ENCODE data around the gene HEXB.

HEXB gene

DNA sequence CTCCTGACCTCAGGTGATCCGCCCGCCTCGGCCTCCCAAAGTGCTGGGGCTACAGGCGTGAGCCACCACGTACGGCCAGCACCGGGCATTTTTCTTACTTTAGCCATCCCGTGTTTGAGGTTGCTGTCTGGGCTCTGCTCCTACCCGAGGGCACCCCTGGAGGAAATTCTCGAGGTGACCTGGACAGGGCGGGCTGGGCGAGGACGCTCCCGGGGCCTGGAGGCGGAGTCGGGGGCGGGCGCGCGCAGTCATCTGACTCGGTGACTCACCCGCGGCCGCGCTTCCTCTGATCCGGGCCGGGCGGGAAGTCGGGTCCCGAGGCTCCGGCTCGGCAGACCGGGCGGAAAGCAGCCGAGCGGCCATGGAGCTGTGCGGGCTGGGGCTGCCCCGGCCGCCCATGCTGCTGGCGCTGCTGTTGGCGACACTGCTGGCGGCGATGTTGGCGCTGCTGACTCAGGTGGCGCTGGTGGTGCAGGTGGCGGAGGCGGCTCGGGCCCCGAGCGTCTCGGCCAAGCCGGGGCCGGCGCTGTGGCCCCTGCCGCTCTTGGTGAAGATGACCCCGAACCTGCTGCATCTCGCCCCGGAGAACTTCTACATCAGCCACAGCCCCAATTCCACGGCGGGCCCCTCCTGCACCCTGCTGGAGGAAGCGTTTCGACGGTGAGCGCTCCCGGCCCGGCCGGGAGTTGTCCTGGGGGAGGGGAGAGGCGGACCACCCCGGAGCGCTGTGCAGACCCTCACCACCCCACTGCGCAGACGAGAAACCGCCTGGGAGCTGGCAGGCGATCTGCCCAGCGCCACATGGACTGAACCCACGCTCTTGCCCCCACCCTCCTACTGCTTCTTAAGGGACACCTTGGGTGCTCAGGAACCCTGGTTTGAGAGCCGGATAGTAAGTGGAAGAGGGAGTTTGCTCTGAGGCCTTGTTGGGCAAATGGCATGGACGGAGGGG is at the start of gene HEXB:
TSS of gene HEXB (plus strand) at position 334 of the 952 bp plus-strand sequence. CDS start at position 362, 28 bp downstream.
- peak; percentile 91 for DNase-seq
- ATAC-seq: peak; percentile 95

DNA sequence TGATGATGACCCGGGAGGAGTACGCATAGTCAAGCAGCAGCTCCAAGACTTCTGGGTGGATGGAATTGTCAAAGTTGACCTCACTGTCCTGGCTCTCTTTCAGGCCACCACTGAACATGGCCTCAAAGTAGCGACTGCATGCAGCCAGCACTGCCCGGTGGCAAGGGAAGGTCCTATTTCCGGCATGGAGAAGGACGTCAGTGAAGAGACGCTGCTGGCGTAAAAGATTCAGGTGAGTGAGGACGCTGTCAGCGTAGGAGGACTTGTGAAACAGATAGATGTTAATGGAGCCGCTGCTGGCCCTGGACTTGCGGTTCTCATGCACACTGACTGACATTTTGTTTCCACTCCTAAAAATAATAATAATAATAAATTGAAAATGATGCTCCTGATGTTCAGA is 48.9 kb upstream of the HEXB start:
- ATAC-seq (no peak), DNase-seq (no peak)

DNA sequence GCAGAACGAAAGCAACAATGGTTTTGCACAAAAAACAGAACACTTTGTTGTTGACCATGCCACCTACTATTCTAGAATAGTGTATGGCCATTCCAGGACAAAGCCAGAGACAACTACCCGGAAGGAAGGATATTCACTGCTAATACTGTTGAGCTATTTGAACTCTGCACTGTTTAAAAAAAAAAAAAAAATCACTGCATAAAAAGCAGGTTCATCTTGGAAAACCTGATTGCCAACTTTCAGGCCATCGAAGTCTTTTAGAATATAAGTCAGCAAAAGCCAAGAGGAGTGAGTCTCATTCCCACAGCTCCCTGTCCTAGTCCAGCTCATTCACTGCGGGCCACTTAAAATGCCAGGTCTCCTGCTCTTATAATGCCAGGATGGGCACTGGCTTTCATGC is 48.5 kb upstream of the HEXB start:
- ATAC-seq (no peak), DNase-seq (no peak)

DNA sequence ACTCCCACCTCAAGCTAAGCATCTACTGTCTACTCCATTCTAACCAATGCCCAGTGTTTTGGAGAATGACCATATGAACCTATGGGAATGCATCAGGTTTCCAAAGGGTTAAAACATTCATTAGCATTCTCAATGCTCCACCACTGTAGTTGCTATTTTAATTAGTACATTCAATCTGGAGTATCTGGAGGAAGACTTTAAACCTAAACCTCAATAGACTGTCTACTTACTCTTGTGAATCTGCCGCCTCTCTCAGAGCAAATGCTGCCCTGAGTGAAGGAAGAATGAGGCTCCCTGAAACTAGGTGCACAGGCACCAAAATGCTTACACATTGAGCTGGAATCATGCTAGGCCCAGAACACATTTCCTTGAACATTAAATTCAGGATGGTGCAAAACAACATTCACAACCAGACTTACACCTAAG is 46.5 kb upstream of the HEXB start:
- DNase-seq (no peak), ATAC-seq (no peak)

DNA sequence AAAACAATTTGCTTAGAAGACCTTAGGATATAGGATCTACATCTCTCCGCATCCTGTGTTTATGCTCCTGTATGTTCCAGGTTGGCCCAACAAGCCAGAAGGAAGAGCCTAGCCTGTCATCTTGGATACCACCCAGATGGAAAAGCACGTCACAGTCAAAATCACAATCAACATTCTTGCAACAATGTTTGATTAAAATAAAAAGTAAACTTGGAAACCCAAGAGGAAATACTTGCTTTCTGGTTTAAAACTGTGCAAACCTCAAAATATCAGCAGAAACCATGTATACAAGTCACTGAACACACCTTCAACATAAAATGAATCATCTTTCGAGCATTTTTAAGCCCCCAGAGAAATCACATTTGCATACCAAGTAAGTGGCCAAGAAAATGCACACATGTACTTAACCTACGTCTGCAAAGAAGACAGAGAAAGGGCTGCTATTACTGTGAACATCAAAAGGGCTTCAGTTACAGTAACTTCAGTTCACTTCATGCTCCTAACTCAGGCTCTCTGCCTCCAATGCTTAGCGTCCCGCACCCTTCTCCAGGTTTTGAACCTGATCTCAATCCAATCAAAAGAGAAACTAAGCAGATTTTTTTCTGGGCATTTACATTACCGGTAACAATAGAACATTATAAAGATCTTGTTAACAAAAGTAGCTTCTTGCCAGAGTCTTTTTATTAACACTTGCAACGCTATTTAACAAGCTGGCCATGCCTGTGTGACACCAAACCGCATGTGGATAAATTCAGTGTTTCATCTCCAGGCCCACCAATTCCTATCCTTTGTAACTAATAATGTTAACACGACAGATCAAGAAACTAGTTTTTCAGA is 45.8 kb upstream of the HEXB start:
- DNase-seq (no peak), ATAC-seq (peak; percentile 19)

DNA sequence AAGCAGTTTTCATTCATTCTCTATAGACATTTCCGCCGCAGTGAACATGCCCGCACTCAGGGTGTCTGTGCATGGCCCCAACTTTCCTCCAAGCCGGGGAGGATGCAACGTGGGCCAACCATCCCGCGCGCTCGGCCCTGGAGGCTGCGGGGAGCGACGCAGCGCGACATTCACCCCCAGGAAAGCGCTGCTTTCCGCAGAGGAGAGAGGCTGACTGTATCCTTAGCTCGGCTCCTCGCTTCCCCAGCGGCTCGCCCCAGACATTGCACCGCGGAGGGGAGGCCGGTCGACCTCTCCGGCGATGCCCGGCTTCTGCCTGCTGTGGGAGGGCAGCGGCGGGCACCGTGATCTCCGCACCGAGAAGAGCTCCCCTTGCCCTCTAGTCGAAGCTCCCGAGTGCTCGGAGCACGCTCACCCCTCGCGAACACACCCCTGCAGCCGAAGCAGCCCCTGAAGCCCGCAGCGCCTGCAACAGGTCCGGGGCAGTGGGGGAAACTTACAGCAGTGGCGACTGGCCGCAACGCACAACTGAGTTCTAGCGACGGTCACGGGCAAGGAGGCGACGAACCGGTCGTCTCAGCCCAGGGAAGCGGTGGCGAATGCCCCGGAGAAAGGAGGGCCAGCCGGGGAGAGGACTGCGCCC is 45.1 kb upstream of the HEXB start:
- ATAC-seq (peak; percentile 46), DNase-seq (peak; percentile 55)

DNA sequence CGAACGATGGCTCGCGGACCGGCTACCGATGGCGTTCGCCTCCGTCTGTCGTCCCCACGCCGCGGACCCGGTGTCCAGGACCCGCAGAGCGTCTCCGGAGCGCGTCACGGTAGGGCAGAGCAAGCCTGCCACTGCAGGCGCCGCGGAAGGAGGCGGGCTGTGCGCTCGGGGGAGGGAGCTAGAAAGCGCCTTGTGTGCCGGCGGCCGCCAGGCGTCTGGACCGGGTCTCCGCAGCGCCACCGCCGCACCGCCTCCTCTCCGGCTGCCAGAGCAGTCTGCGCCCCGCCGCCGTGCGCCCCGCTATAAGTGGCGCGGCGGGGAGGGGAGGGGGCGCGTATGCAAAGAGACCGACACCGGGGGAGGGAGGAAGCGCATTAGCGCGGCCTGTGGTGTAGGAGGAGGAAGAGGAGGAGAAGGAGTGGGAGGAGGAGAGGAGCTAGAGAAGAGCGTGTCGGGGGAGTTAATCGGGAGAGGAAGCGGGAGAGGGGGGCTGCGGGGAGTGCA is 44.5 kb upstream of the HEXB start, which contains the start of gene ENC1:
TSS of gene ENC1 (minus strand) at position 279 of the 504 bp plus-strand sequence. CDS start 4,243 bp downstream, outside the sequence.
- ATAC-seq: peak; percentile 80
- peak; percentile 78 for DNase-seq

DNA sequence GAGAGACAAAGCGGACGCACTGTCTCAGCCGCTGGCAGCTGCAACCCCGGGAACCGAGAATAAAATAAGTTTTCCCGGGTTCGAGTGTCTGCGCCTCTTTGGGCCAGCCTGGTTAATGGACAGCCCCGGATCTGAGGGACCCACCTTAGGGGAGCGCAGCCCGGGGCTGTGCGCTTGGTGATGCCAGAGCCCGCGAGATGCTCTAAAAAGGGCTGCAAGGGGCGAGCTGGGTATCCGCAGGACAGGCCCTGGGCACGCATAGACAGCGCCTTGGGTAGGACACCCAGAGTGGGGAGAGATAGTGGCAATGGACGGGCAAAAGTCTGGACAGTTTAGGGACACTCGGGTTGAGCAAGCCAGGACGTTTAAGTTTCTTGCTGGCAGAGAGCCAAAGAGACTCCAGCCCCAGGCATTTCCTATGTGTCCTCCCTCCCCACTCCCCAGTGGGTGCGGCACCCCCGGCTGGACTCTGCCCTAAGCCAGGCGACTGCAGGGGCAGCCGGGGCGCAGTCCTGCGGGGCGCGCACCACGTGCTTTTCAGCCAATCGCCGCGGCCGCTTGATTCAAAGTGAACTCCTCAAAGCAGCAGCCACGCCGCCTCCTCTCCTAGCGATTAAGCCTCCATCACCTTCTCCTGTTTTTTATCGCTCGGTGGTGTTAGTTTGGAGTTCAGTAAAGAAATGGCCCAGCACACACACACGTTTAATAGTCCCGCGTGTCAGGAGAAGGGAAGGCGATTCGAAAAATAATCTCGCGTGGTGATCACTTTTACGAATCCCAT is 43.9 kb upstream of the HEXB start:
- DNase-seq (peak; percentile 59), ATAC-seq (peak; percentile 20)

DNA sequence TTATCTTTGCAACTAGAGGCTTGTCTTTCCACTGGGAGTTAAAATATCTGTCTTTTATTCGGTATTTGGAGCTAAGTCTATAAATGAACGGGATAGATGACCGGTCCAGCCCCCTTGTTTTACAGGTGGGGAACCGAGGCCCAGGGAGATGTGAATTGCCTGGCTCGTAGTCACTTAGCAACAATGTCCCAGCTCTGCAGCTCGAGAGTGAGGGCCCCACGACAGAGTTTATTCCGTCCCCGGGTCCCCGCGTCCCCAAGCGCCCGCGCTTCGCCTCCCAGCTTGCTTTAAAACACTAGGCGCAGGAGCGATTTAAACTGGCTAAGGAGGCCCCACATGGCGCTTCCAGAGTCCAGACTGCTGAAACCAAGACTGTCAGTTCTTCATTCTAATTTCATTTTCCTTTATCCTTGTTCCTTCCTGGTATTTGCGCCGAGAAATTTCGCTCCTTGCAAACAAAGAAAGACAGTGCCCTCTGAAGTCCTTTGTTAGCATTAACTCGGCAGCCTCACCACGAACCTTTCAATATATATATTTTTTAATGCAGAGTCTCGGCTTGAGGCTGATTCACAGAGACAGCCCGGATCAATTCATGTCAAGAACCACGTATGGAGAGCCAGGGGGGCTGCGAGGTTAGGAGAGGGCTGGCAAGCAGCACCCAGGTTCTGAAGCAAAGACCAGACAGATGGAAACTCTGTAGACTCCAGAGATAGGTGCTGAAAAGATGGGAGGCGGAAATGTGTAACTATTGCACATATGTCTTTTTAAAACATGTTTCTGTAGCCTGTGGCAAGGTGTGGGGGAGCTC is 43.1 kb upstream of the HEXB start:
- peak; percentile 29 for DNase-seq
- no peak for ATAC-seq

DNA sequence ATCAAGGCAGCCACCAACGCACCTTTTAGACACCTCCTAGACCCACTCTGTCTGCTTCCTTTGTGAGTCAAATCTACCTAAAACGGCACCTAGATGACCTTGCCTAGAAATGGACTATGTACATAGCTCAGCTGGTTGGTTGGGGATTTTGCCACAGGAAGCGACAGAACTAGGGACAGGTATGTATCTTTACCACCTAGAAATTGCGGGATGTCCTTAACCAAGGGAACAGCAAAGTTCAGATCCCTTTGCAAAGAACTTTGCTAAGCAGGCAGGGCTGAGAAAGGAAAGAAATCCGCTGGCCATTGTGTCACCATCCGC is 42.5 kb upstream of the HEXB start:
- ATAC-seq: no peak

DNA sequence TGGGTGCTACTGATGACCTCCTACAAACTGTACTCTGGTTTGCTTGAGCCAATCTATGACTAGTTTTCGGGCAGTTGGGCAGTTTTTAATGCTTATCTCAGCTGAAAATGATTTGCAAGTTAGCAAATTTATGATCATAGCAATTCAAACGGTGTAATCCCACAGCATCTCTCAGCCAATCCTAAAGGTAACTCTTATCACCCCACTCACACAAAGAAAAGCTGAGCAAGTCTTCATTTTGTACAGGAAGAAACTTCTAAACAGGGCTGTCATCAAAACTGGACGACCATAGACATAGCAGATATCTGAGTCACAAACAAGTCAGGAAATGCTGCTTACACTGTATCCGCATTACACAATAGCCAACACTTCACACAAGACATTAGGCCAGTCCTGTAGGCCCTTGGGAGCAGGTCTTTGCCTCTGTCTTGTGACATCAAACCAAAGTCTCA is 41.9 kb upstream of the HEXB start:
- ATAC-seq (no peak), DNase-seq (no peak)

More for the DNA sequence above, 42.5 kb upstream of the HEXB start:
- no peak for DNase-seq

DNA sequence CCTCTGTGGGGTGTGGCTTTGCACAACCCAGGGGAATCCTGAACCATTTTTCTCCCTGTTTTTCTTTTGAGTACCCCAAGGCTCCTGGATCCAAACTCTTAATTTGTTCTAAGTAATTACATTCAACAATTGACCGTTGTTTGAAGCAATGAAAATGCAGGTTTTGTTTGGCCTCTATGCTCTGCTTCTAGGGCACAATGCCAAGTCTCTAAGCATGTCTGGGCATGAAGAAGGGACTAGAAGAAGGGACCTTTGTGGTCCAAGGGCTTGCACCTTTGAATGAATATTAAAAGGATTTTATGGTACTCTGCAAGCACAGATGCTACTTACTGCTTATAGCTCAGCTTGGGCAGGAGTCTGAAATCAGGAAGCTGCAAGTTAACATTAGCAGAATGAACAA is 37.9 kb upstream of the HEXB start:
- DNase-seq: no peak
- no peak for ATAC-seq

DNA sequence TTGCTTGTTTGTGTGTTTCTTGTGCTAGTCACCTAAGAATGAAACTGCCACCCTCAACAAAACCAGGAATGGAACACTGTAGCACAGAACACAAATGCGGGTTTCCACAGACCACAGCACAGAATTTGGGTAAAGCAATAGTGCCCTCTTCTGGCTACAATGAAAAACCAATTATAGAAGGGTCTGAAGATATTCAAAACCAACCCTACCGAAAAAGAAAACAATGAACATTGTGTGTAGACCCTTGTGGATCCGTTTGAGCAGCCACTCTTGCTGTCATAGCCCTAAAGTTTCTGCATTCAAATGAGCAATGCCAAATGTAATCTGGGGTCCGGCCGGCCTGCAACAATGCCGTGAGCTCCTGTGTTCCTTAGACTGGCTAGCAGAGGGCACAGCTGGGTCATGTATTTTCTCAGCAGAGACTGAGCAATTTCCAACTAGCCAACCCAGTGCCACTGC is 36.2 kb upstream of the HEXB start:
- ATAC-seq: peak; percentile 78
- DNase-seq: no peak

DNA sequence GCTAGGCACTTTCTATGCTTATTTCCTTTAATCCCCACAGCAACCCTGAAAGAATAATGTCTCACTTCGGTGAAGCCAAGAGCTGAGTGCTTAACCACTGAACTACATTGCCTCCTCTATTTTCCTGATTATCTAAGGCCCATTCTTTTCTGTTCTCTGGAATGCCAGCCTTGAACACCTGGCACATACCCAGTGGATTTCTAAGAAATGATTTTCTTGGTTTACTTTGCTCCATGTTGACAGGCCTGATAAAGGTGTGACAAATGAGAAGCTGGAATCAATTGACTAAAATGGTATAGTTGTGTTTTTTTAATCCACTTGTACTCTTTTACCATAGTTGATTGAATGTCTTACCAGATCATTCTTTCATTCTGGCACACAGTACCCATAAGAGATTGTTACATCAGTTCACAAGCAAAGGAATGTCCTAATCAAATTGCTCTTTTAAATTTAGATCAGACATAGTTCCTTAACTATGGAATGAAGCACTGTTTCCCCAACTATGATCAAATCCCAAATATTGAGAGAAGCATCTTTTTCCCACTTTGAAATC is 35.5 kb upstream of the HEXB start:
- no peak for ATAC-seq

DNA sequence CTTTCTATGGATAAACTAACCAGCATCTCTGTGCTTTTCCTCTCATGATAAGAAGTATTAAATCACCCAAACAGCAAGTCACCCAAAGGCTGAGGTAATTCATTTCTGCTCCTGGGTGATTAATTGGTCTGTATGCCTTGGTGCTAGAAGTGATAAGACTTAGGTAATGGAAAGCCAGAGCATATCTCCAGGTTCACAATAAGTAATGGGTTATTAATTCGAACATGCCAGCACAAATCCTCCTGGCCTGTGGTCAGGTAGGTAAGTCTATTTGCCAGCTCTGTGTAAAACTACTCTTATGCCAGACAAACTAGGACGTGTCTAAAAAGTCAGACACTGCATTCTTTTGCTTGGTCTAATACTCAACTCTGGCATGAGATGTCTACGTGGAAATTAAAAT is 33.3 kb upstream of the HEXB start:
- DNase-seq (no peak), ATAC-seq (no peak)

More for the DNA sequence above, 35.5 kb upstream of the HEXB start:
- DNase-seq: no peak

DNA sequence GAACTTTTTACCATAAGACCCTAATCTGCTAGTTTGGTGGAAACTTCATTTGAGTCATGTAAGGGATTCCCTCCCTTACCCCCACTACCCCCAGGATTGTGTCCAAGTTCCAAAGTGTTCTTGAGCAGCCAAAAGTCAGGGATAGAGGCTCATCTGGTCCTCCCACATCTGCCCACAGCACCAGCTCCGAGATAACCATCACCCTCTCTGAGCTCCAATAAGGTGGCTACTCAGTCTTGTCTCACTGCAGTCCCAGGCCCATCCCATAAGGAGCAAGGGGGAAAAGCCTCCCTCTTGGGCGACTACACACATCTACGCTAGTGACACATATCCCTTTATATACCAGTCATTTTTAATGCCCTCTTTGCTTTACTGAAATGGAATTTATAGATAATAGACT is 32.5 kb upstream of the HEXB start:
- DNase-seq (no peak), ATAC-seq (no peak)

DNA sequence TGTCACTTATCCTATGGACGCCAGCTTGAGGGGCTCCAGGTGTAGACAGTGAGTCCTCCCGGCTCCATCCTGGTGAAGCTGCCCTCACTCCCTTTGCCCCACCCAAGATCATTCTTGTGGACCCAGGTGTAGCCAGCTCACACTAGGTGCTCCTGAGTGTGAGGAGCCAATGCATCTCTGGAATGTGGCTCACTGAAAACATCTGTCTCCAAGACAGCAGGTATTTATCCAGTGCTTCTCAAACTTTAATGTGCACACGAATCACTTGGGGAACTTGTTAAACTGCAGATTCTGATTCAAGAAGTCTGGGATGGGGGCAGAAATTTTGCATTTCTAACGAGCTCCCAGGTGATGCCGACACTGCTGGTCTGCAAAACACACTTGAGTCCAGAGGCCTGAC is 31.0 kb upstream of the HEXB start:
- DNase-seq (no peak), ATAC-seq (no peak)

DNA sequence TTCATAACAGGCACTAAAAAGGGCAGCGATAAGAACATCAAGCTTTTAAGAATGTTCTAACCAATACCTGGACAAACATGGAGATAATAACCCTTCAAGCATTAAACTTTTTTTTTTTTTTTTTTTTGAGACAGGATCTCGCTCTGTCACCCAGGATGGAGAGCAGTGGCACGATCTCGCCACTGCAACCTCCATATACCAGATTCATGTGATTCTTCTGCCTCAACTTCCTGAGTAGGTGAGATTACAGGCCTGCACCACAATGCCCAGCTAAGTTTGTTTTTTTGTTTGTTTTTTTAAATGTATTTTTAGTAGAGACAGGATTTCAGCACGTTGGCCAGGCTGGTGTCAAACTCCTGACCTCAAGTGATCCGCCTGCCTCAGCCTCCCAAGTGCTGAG is 29.8 kb upstream of the HEXB start:
- DNase-seq (no peak), ATAC-seq (no peak)

DNA sequence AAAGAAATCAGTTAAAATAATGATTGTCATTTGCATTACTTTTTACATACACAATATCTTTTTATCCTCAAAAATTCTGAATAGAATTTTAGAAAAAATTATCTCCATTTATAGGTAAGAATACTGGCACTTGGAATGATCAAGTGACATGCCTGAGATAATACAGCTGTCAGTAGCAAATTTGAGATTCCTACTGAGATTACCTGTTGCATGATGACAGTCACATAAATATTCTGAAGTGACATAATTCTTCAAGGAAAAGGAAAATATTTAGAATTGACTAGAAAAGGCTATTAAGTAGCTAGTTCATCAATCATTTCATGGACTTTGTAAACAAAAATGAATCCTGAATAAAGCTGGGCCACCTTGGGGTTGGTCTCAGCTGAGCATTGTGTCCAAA is 29.3 kb upstream of the HEXB start:
- ATAC-seq: no peak

DNA sequence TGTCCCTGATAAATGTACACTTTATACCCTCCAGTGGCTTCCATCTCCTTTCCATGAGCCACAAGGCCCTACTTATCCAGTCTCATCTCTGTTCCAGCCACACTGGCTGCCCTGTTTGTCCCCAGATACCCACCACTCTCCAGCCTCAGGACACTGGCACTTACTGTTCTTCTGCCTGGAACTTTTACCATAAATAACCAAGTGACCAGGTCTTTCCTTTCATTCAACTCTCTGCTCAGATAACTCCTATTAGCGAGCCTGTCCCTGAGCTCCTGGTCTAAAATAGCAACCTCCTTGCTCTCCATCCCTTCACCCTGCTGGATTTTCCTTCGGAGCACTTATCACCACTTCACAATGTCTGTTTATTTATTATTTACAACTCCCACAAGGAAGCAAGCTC is 27.9 kb upstream of the HEXB start:
- ATAC-seq (no peak), DNase-seq (no peak)

More for the DNA sequence above, 29.3 kb upstream of the HEXB start:
- no peak for DNase-seq

Measured in stimulated activated naive CD8-positive, alpha-beta T cell treated with anti-CD3 and anti-CD28 coated beads, Interleukin-15, Interleukin-2, amounts not matched to agents 100 U/mL and 50 U/mL, for 24 hours (primary cell).